Colonic mucosa (tissue), 4 donors: ENCODE measurements around the gene CFAP20. TPM values are rescaled to one million over a fixed set of nuclear protein-coding genes. Genes with fewer than 3 reads are reported as not detected.

Experiments used
- DNase-seq: peaks from one replicate; pipeline ENCODE4 v3.0.0-alpha.2; 2020
- H3K27ac ChIP-seq: fragments of 200-600 bp; one replicate; pipeline ENCODE4 v1.8.0; 2021
- H3K27me3 ChIP-seq: fragments of 200-600 bp; one replicate; pipeline ENCODE4 v1.8.0; 2021
- H3K36me3 ChIP-seq: fragments of 200-600 bp; one replicate; pipeline ENCODE4 v1.8.0; 2021
- H3K4me1 ChIP-seq: fragments of 200-600 bp; one replicate; pipeline ENCODE4 v1.8.0; 2021; ENCODE audit warnings: mild to moderate bottlenecking
- H3K4me3 ChIP-seq: fragments of 200-600 bp; one replicate; pipeline ENCODE4 v1.8.0; 2021
- H3K9ac ChIP-seq, 2 donors: one replicate each; pipeline ENCODE4 v1.7.0; 2013; ENCODE audit warnings: control low read depth in 2 of 2, low read depth in 2 of 2, low read length in 2 of 2
- H3K9me3 ChIP-seq: fragments of 200-600 bp; one replicate; pipeline ENCODE4 v1.8.0; 2021
- intact Hi-C: fragments of 100-400 bp; cut with DNase I; formaldehyde crosslinking; loops from one replicate; pipeline ENCODE4 v1.14.1; 2022
- total RNA-seq, 2 donors: library from RNA; stranded (reverse); fragmentation: NEBNext Ultra II Directional in 1 of 2; extraction: Animal tissue kit (Norgen Biotek cat#: 25700) in 1 of 2; gene quantifications; one replicate each; pipeline ENCODE4 v1.2.1, GENCODE V29; 2021
- TF ChIP-seq, protein P1 (sequence below): fragments of 200-600 bp; IDR thresholded peaks from one replicate; pipeline ENCODE4 v1.8.0; 2022; ENCODE audit warnings: antibody characterized with exemption, mild to moderate bottlenecking
- donor health status: healthy.
- donor health status: DM: no; HTN: no; CAD: no.
- donor health status: DM: no; HTN: no; CAD: no.

Gene CFAP20
- total RNA-seq, 2 donors from 2014 or later = 26.7 to 32.1 TPM

DNA sequence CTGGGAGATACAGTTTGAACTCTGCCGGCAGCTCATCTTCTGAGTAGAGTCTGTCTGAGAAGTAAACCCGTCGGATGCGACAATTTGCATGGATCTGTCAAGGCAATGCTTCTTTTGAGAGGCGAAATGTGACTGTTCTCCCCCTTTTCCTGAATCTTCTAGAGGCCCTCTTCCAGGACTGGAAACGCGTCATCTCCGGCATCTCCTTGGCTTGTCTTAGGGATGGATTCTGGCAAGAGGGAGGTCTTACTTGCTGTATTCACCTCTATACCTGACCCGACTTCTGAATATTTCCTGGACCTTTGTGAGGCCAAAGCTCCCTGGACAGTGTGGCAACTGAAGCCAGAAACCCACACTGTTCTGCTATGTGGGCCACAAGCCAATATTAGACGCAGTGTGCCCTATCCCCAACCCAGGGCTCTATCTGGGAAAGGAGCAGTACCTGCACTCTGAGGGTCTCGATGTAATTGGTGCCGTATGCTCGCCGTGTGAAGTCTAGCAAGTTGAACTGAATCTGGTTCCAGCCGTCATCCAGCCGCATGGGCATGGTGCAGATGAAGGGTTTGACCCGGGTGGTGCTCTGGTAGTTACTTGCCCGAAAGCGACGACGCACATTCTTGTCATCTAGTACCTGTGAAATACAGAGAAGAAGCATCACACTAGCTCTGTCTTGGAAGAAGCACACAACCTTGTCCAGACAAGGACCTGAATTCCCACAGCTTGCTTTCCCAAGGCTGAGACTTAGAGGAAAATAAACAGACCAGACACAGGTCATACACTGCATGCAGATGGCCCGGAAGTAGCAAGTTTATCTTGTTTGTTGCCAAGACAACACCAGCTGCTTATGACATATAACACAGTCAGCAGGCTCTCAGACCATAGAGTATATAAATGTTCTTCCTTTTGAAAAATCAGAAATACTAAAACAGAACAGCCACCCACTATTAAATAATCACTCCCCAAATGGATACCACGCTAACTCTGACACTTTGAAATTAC is 14.1 kb downstream of the CFAP20 start:
- intact Hi-C loops = loop anchor here (10.0 kb wide), 1 partner anchor 210 kb away; no protein-coding TSS in a partner anchor
- Histone ChIP-seq H3K9me3 (no peaks in the 10 kb centered on the region), H3K36me3 (peaks cover 11% of the 10 kb centered on the region), H3K27me3 (no peaks in the 10 kb centered on the region), H3K4me1 (no peaks in the 10 kb centered on the region), H3K4me3 (no peak overlapping the region), H3K9ac (no peak overlapping the region), H3K27ac (no peak overlapping the region)
- TF ChIP-seq, protein P1, sequence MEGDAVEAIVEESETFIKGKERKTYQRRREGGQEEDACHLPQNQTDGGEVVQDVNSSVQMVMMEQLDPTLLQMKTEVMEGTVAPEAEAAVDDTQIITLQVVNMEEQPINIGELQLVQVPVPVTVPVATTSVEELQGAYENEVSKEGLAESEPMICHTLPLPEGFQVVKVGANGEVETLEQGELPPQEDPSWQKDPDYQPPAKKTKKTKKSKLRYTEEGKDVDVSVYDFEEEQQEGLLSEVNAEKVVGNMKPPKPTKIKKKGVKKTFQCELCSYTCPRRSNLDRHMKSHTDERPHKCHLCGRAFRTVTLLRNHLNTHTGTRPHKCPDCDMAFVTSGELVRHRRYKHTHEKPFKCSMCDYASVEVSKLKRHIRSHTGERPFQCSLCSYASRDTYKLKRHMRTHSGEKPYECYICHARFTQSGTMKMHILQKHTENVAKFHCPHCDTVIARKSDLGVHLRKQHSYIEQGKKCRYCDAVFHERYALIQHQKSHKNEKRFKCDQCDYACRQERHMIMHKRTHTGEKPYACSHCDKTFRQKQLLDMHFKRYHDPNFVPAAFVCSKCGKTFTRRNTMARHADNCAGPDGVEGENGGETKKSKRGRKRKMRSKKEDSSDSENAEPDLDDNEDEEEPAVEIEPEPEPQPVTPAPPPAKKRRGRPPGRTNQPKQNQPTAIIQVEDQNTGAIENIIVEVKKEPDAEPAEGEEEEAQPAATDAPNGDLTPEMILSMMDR = no peak
- no peak for DNase-seq

DNA sequence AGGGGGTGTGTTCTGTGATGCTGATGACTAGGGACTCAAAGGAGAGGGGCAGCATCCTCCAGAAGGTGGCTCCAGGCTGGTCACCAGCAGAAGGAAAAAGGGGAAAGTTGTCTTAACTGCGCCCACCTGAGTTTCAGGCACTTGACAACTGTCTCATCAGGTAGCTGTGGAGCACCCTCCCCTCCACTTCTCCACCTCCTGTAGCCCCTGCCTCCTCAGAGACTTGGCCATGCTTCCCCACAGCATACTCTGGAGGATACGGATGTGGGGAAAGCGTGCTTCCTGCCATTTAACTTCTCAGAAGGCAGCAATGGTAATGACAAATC is 17.9 kb downstream of the CFAP20 start:
- Histone ChIP-seq H3K4me3 (no peak overlapping the region), H3K27ac (no peak overlapping the region), H3K4me1 (no peaks in the 10 kb centered on the region), H3K27me3 (no peaks in the 10 kb centered on the region), H3K9ac (no peak overlapping the region), H3K9me3 (no peaks in the 10 kb centered on the region), H3K36me3 (peaks cover 11% of the 10 kb centered on the region)
- no peak for DNase-seq
- intact Hi-C loops = loop anchor here (10.0 kb wide), 1 partner anchor 206 kb away; no protein-coding TSS in a partner anchor
- TF ChIP-seq, protein P1 = no peak

DNA sequence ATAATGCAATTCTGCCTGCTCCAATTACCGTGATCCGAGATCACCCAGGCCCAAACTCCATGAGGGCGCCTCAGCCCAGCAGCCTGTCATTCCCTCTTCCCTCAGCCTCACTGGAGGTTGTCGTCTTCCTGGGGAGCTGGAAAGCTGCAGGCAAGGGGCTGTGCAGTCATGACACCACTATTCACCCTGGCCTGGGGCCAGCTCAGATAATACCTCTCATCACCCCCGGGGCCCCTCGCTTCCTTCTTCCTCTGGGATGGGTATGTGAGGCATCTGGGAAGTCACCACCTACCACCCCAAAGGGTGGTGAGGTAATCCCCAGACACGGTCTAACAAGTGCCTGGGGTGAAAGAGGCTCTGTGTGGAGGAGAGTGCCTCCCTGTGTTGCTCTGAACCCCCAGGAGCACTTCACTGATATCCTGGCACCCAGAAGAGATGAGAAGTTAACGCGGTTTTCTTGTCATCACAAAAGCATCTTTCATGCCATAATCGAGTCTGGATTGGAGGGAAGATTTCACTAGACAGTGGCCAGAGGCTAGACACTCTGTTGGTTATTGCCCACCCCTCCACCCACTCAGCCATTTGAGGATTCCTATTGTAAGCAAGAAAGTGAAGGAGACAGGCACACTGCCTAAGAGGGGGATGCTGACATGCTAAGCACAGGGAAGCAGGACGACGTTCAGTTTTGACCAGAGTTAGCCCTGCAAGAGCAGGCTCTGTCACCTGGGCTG is 18.4 kb downstream of the CFAP20 start:
- H3K4me1 ChIP-seq = no peaks in the 10 kb centered on the region
- DNase-seq = no peak
- no peak overlapping the region for H3K9ac ChIP-seq
- H3K36me3 ChIP-seq = peaks cover 11% of the 10 kb centered on the region
- H3K4me3 ChIP-seq = no peak overlapping the region
- TF ChIP-seq, protein P1 = no peak
- no peaks in the 10 kb centered on the region for H3K27me3 ChIP-seq
- H3K9me3 ChIP-seq = no peaks in the 10 kb centered on the region
- intact Hi-C loops = loop anchor here (10.0 kb wide), 1 partner anchor 206 kb away; no protein-coding TSS in a partner anchor
- H3K27ac ChIP-seq = no peak overlapping the region

DNA sequence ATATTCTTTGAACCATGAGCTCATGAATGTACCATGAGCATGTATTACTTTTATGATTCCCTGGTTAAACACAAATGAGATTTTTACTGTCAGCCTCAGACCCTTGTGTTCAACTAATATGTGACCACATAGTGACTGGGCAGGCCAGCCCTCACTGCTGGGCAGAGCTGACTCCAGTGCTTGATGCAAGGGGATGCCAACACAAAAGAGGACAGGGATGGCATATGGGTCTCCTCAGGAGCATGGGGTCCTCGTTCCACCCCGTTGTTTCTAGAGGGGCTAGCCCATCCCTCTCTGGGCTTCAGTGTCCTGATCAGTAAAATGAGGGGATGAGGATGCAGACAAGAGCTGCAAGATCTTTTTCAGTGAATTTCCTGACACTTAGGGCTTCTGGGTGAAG is 19.3 kb downstream of the CFAP20 start:
- Histone ChIP-seq H3K27ac (no peak overlapping the region), H3K9me3 (no peaks in the 10 kb centered on the region), H3K9ac (no peak overlapping the region), H3K4me3 (no peak overlapping the region), H3K27me3 (no peaks in the 10 kb centered on the region), H3K36me3 (peaks cover 11% of the 10 kb centered on the region), H3K4me1 (no peaks in the 10 kb centered on the region)
- intact Hi-C loops = loop anchor here (10.0 kb wide), 1 partner anchor 205 kb away; no protein-coding TSS in a partner anchor
- TF ChIP-seq, protein P1 = no peak
- DNase-seq = no peak

DNA sequence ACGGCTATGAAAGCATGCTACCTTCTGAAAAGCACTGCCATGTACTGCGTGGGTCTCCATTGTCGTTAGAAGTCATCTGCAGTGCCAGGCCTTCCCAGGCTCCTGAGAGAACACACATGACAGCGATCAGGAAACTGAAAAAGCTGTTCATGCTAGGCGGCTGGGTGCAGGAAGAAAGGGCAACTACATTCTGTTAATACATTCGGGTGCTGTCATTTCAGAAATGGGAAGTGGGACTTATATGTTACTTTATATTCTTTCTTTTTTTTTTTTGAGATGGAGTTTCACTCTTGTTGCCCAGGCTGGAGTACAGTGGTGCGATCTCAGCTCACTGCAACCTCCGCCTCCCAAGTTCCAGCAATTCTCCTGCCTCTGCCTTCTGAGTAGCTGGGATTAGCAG is 19.9 kb downstream of the CFAP20 start:
- H3K27ac ChIP-seq = no peak overlapping the region
- TF ChIP-seq, protein P1 = no peak
- H3K36me3 ChIP-seq = peaks cover 7% of the 10 kb centered on the region
- intact Hi-C loops = no loop called here
- no peak for DNase-seq
- H3K4me3 ChIP-seq = no peak overlapping the region
- no peaks in the 10 kb centered on the region for H3K9me3 ChIP-seq
- no peaks in the 10 kb centered on the region for H3K4me1 ChIP-seq
- no peaks in the 10 kb centered on the region for H3K27me3 ChIP-seq
- no peak overlapping the region for H3K9ac ChIP-seq
